GM19468 (cell line): ENCODE results near the gene TIGAR.

Experiments used
- ATAC-seq: cut with Tn5 transposase; IDR thresholded peaks from one replicate; pipeline ENCODE4 v1.9.1; 2021; ENCODE audit warnings: mild to moderate bottlenecking, moderate library complexity, moderate number of reproducible peaks; ENCODE audit not compliant: unreplicated experiment; ENCODE audit errors: extremely low read depth

The TIGAR gene

GRCh38 chr12:4282103-4282891, 38.7 kb upstream of the TIGAR start:
- no peak for ATAC-seq

GRCh38 chr12:4282892-4283511, 38.0 kb upstream of the TIGAR start:
- no peak for ATAC-seq

- ATAC-seq, result no peak
Measured at GRCh38 chr12:4283512-4284255, 37.3 kb upstream of the TIGAR start.

- no peak for ATAC-seq
Measured at GRCh38 chr12:4284306-4284705, 36.7 kb upstream of the TIGAR start.

- no peak for ATAC-seq
Measured at GRCh38 chr12:4285070-4285469, 35.9 kb upstream of the TIGAR start.

- ATAC-seq, result no peak
Measured at GRCh38 chr12:4286228-4286627, 34.8 kb upstream of the TIGAR start.

GRCh38 chr12:4286771-4287317, 34.2 kb upstream of the TIGAR start:
- ATAC-seq, result no peak

- no peak for ATAC-seq
Measured at GRCh38 chr12:4287325-4288211, 33.4 kb upstream of the TIGAR start.

GRCh38 chr12:4288296-4289131, 32.5 kb upstream of the TIGAR start:
- ATAC-seq, result no peak

GRCh38 chr12:4289231-4289878, 31.7 kb upstream of the TIGAR start:
- ATAC-seq, result no peak

- no peak for ATAC-seq
Measured at GRCh38 chr12:4289998-4290790, 30.8 kb upstream of the TIGAR start.

GRCh38 chr12:4292341-4293073, 28.5 kb upstream of the TIGAR start:
- ATAC-seq, result no peak

- no peak for ATAC-seq
Measured at GRCh38 chr12:4293299-4293965, 27.6 kb upstream of the TIGAR start.

GRCh38 chr12:4293966-4294505, 27.0 kb upstream of the TIGAR start:
- no peak for ATAC-seq

GRCh38 chr12:4296751-4297150, 24.3 kb upstream of the TIGAR start:
- no peak for ATAC-seq

GRCh38 chr12:4297617-4298016, 23.4 kb upstream of the TIGAR start:
- ATAC-seq, result no peak
